Stimulated activated CD4-positive, alpha-beta T cell treated with anti-CD3 and anti-CD28 coated beads, Interleukin-12 subunit alpha, Interleukin-12 subunit beta, amount 100 ng/mL, for 24 hours (primary cell): ENCODE measurements around the gene RNF217.

Experiments used
- DNase-seq, 2 experiments: peaks; one replicate each; pipeline ENCODE4 v3.0.0-alpha.2; 2020; ENCODE audit warnings: low read depth in 2 of 2

Gene RNF217

DNA sequence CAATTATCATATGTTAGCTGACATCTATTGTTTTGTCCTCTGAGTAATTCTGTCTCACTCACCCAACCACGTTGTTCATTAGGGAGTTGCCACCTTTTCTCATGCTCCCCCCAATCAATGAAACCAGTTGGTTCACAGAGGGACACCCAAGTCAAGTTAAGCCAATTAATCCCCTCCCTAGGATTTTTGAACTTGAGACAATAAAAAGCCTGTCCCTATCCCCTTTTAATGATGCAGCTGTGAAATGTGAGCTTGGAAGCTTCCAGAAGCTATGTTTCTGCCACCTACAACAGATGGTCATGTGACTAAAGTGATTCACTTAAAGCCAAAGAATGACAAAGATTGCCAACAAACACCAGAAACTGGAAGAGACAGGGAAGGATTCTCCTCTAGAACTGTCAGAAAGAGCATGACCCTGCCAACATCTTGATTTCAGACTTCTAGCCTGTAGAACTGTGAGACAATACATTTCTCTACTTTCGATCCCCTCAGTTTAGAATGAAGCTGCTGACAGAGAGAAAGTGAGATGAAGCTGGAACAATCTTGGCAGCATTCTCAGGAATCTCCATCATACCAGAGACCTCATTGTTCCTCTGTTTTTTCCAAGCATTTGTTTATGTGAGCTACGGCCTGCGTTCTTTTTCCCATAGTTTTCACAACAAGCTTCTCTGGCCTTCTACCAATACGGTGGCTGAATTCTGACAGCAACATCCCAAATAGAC lies 133.5 kb downstream of the RNF217 start:
- DNase-seq = no peak

GRCh38 chr6:125097186-125097585 lies 134.9 kb downstream of the RNF217 start:
- DNase-seq = no peak

DNA sequence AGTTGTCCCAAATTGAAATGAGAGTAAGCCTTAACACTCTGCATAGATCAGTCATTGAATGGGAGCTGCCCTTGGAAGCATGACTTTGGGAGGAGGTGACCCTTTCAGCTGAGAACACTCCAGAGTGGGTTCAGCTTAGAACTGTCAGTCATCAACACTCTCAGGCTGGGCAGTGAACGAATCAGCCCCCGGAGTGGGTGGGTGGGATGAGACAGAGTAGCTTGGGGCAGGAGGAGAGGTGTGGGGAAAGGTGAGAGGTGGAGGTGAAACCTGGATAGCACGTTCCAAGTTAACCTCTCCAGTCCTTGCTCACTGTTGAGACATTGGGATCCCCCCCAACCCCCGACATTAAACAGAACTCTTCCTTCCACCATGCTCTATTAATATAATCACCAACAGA lies 136.0 kb downstream of the RNF217 start:
- no peak for DNase-seq

GRCh38 chr6:125099211-125100073 lies 137.2 kb downstream of the RNF217 start:
- peak in 1 of 2 experiments; percentile 7 for DNase-seq

- no peak for DNase-seq
Measured at GRCh38 chr6:125100074-125100652, 137.9 kb downstream of the RNF217 start.

DNA sequence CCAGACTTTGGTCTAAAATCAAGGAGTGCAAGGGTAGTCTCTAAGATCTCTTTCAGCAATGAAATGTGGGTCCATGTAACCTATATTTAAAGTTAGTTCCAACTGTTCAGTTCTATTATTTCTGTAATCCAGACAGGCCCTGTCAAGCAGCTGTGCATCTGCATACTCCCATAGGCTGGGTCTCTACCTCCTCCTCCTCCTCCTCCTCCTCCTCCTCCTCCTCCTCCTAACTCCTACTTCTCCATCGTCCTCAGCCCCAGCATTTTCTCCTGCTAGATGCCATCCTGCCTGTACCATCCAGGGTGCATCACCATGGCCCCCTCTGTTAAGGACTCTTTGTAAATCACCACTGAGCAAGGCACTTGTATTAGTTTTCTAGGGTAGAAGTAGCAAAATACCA lies 138.9 kb downstream of the RNF217 start:
- DNase-seq = no peak

DNA sequence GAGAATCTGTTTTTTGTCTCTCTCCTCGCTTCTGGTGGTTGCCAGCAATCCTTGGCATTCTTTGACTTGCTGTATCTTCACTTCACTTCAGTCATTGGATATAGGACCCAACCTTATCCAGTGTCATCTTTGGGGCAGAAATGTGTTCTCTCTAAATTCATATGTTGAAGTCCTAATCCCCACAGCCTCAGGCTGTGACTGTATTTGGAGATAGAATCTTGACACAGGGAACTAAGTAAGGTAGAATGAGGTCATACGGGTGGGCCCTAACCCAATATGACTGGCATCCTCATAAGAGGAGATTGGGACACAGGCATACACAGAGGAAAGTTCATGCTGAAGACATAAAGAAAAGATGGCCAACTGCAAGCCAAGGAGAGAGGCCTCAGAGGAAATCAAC lies 139.4 kb downstream of the RNF217 start:
- DNase-seq = no peak

- no peak for DNase-seq
Measured at GRCh38 chr6:125102411-125102810, 140.2 kb downstream of the RNF217 start.

- DNase-seq = no peak
Measured at GRCh38 chr6:125102891-125103290, 140.7 kb downstream of the RNF217 start.

GRCh38 chr6:125104425-125104824 lies 142.2 kb downstream of the RNF217 start:
- no peak for DNase-seq

DNA sequence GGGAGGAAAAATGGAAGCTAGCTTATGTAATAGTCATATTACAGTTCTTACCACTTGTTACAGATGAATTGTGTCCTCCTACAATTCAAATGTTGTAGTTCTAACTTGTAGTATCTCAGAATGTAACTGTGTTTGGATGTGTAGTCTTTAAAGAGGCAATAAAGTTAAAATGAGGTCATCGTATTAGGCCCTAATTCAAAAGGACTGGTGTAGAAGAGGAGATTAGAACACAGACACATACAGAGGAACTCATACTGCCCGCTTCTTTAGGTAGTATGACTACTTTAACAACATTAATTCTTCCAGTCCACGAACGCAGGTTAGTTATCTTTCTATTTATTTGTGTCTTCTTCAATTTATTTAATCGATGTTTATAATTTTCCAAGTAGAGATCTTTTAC lies 144.8 kb downstream of the RNF217 start:
- no peak for DNase-seq

GRCh38 chr6:125107896-125108295 lies 145.7 kb downstream of the RNF217 start:
- DNase-seq = no peak

DNA sequence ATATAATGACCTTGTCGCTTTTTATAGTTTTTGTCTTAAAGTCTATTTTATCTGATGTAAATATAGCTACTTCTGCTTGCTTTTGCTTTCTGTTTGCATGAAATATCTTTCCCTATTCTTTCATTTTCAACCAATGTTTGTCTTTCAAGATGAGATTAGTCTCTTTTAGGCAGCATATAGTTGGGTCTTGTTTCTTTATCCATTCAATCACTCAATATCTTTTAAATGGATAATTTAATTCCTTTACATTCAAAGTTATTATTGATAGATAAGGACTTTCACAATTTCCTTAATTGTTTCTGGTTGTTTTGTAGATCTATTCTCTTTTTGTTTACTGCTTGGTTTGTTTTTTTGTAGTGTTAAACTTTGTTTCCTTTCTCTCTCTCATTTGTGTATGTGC lies 147.8 kb downstream of the RNF217 start:
- DNase-seq = no peak

DNA sequence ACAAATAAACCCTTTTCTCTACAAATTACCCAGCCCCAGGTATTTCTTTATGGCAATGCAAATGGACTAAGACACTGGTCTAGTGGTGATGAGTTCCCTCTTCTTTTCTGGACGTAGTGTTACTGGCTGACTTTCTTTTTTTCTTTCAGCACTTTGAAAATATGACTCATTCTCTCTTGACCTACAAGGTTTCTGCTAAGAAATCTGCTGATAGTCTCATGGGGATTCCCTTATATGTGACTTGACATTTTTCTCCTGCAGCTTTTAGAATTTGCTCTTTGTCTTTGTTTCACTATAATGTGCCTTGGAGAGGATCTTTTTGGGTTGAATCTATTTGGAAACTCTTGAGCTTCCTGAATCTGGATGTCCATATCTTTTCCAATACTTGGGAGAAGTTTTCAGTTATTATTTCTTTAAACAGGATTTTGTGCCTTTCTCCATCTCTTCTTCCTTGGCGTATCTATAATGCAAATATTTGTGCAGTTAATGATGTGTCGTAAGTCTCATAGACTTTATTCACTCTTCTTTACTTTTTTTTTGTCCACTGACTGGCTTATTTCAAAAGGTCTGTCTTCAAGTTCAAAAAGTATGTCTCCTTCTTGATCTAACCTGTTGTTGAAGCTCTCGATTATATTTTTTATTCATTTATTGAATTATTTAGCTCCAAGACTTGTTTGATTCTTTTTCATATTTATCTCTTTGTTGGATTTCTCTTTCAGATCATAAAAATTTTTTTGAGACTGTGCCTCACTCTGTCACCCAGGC lies 149.2 kb downstream of the RNF217 start:
- no peak for DNase-seq

DNA sequence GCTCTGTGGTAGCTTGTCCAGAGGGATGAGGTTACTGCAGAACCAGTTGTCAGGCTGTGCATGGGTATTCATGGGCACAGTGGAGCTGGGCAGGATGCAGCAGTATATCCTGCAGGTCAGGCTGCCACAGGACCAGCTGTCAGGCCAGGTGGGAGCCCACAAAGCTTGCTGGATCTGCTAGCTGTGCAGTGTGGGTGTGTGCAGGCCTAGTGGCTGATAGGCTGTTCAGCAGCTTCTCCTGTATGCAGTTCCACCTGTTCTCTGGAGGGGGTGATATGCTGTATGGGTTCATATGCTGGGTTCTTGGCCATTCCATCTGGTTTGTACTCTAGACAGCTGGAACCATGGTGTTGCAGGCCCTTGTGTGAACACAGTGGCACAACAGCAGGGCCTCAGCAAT lies 150.7 kb downstream of the RNF217 start:
- DNase-seq = no peak

DNA sequence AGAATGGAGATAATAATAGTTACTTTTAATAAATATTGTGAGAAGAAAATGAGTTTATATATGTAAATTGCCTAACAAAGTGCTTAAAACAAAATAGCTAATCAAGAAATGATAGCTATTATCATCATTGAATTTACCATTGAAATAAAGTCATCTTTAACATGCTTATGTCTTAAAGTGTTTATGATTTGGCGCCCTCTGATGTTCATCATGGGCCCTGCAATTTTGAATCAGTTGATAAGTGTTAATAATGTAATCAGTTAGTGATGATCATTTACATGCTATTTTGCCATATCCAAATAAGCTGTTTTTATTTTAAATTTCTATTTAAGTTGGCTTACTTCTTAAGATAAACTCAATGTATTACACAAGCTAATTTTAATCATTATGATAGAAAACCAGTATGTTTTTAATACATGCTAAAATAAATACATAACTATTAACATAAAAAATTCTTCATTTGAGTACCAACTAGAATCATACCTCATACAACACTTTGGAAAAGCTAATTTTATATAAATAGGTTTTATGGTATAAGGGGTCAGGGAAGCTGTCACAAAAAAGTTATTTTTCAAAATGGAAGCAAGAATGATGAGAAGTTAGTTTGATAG lies 152.1 kb downstream of the RNF217 start:
- DNase-seq = peak in 1 of 2 experiments; percentile 39

DNA sequence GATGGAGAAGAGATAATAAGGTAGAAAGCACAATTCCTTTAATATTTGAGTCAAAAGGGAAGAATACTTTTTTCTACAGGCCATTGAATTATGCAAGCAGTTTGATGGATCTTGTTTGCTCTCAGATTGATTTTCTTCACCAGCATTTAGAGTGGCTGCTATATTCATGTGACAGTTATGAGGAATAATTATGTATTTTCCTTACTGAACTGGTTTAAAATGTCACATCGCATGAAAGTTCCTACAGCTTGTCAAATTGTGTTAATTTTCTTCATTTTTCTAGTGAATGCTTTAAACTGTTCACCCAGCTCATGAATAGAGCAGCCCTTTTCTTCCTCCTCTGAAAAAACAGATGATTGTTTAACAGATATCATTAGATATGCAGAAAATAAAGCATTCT lies 153.9 kb downstream of the RNF217 start:
- no peak for DNase-seq

DNA sequence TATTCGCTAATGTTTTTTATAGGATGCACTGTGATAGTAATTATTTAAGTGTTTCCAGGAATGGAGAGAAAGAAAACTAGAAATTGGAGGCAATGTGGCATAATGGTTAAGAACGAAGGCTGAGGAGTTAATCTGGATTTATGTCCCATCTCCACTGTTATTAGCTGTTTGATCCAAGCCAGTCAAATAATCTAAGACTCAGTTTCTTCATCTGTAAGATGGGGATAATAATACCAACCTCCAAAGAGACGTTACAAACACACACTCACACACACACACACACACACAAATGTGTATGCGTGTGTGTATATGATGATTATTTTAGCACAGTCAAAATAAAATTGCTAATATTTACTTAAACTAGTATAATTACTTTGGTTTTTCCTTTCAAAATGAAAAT lies 154.5 kb downstream of the RNF217 start:
- no peak for DNase-seq

- DNase-seq = no peak
Measured at GRCh38 chr6:125117818-125118217, 155.6 kb downstream of the RNF217 start.

- DNase-seq = no peak
Measured at GRCh38 chr6:125120054-125120590, 157.9 kb downstream of the RNF217 start.

DNA sequence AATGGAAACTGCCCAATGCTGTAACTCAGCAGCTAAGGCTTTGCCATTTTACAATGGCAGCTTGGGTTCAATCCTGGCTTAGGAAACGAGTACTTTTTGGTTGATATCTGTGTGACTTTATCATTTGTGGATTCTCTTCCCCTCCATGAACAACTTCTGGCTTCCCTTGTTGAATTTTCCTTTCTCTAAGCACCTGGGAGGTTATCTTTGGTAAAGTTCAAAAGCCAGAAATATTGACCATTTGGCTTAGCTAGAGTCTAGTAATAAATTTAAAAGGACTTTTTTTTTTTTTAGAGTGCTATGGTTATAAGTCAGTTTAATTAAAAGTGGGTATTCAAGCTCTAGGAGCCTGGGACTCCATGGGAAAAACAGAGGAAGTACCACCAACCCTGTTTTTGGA lies 159.7 kb downstream of the RNF217 start:
- no peak for DNase-seq
